Progenitor cell of endocrine pancreas (in vitro differentiated cells): ENCODE results near the gene PEX12. TPM values are rescaled to one million over a fixed set of nuclear protein-coding genes. Genes with fewer than 3 reads are reported as not detected.
"Not testable (repeated sequence)": the region's sequence is repeated elsewhere in the genome, so short reads cannot be mapped to it uniquely, and the experiment has no call there.

Source experiments
- DNase-seq: peaks from one replicate; pipeline ENCODE4 v3.0.0; 2021; ENCODE audit warnings: low spot score; ENCODE audit not compliant: unreplicated experiment
- H3K27ac Mint-ChIP-seq: 2 replicates; pipeline ENCODE4 v1.8.0; 2021; ENCODE audit warnings: mild to moderate bottlenecking, moderate library complexity, mixed read lengths
- H3K27me3 Mint-ChIP-seq: 2 replicates; pipeline ENCODE4 v1.8.0; 2021; ENCODE audit warnings: mixed read lengths
- H3K36me3 Mint-ChIP-seq: 2 replicates; pipeline ENCODE4 v1.8.0; 2022; ENCODE audit warnings: mixed read lengths; ENCODE audit not compliant: insufficient read depth
- H3K4me1 Mint-ChIP-seq: 2 replicates; pipeline ENCODE4 v1.8.0; 2021; ENCODE audit warnings: low read depth, mixed read lengths
- H3K4me3 Mint-ChIP-seq: 2 replicates; pipeline ENCODE4 v1.8.0; 2021; ENCODE audit warnings: low read depth, mild to moderate bottlenecking, moderate library complexity, mixed read lengths
- H3K9me3 Mint-ChIP-seq: 2 replicates; pipeline ENCODE4 v1.8.0; 2021; ENCODE audit warnings: low read depth, mixed read lengths
- total RNA-seq: library from RNA; stranded (reverse); gene quantifications from 2 replicates; pipeline ENCODE4 v1.2.1, GENCODE V29; 2021
- TF ChIP-seq, protein P1 (sequence below): fragments of 200-600 bp; sonication (generic); IDR thresholded peaks from one replicate; pipeline ENCODE4 v1.5.0; 2021; ENCODE audit warnings: antibody characterized with exemption, mild to moderate bottlenecking; ENCODE audit not compliant: unreplicated experiment

Gene PEX12
- total RNA-seq, 1 donor from 2014 or later: 4.2 TPM

DNA sequence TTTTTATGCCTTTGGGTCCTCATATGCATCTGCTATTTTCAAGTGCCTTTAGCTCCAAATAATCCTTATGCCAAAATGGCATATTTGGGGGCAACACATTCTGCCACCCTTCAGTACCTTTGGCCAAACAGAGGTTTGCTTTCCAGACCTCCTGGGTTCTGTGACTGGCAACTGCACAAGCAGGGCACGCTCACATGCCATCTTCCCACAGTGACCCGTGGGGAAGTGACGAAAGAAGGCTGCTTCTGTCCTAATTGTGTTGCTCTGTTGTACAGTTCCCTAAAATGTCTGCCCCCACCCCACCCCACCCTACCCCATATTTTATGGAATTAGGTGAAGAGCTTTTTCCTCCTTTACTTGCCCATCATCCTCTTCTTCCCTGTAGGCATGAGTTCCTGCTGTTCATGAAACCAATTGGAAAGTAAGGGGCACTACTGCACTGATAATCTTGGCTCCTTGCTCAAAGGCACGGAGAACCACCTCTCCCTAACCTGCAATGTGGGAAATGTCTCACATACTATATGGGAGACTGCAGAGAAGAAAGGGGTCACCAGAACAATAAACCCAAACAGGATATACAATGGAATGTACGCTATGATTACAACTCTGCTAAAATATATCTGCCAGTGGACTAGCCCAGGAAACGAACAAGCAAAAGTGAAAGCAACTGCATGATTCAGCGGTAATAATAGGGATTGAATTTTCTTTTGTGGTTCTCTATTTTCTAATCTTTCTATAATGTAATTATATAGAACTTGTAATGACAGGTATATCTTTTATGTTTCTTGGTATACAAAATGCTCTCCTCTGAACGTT, 37.6 kb downstream of the PEX12 start:
- Mint-ChIP-seq H3K27me3 (peaks cover 23% of the 10 kb centered on the region), H3K4me3 (no peak overlapping the region), H3K4me1 (no peaks in the 10 kb centered on the region), H3K27ac (no peak overlapping the region), H3K9me3 (no peaks in the 10 kb centered on the region), H3K36me3 (no peaks in the 10 kb centered on the region)
- no peak for DNase-seq
- TF ChIP-seq, protein P1, sequence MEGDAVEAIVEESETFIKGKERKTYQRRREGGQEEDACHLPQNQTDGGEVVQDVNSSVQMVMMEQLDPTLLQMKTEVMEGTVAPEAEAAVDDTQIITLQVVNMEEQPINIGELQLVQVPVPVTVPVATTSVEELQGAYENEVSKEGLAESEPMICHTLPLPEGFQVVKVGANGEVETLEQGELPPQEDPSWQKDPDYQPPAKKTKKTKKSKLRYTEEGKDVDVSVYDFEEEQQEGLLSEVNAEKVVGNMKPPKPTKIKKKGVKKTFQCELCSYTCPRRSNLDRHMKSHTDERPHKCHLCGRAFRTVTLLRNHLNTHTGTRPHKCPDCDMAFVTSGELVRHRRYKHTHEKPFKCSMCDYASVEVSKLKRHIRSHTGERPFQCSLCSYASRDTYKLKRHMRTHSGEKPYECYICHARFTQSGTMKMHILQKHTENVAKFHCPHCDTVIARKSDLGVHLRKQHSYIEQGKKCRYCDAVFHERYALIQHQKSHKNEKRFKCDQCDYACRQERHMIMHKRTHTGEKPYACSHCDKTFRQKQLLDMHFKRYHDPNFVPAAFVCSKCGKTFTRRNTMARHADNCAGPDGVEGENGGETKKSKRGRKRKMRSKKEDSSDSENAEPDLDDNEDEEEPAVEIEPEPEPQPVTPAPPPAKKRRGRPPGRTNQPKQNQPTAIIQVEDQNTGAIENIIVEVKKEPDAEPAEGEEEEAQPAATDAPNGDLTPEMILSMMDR: no peak

DNA sequence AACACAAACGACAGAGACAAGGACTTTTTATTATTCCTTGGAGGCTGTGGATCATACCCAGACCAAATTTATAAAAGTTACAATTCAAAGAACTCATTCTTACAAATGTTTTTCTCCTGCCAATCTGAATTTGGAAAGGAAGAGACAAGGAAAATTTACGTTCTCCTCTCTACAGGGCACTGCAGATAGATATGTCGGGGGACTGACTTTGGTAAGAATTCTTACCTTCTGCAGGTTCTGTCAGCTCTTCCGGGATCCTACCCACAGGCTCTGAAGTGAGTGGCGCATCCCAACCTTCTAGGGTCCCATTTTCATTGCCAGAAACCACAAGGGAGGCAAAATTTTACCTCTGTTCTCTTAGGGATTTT, 38.7 kb downstream of the PEX12 start:
- Mint-ChIP-seq H3K4me1 (no peaks in the 10 kb centered on the region), H3K27ac (no peak overlapping the region)

DNA sequence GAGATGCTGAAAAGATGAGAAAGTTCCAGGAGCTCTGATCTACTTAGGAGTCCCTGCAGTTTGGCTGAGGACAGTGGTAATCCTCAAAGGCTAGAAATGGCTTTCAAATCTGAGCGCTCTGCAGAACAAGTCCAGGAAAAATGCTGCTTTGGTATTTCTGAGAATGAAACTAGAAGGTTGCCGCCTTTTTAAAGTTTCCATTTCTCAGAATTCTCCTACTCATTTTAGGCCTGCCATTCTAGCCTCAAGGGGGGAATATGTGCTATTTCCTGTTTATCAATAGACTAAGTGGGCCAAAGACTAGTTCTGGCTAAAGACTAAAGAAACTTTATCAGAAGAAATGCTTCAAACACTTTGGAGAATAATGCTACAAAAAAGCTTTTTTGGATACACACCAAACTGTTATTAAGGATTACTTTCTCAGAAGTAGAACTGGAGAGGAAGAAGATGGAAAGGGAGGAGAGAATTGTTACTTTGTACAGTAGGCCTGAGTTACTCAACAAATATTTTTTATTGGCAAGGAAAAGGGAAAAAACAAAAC, 40.7 kb downstream of the PEX12 start, which contains the start of gene SLFN12L:
TSS of gene SLFN12L (minus strand) at position 78 of the 541 bp plus-strand sequence. CDS start 15,314 bp downstream, outside the sequence.
- Mint-ChIP-seq H3K9me3 (no peaks in the 10 kb centered on the region), H3K36me3 (no peaks in the 10 kb centered on the region), H3K27ac (no peak within 1 kb of the TSS), H3K4me1 (no peaks in the 10 kb centered on the region), H3K27me3 (peaks cover 18% of the 10 kb centered on the region), H3K4me3 (no peak within 1 kb of the TSS)
- TF ChIP-seq, protein P1: no peak
- DNase-seq: no peak

More for the DNA sequence above, 38.7 kb downstream of the PEX12 start:
- TF ChIP-seq, protein P1: no peak
- Mint-ChIP-seq H3K27me3 (peaks cover 18% of the 10 kb centered on the region), H3K36me3 (no peaks in the 10 kb centered on the region), H3K9me3 (no peaks in the 10 kb centered on the region), H3K4me3 (no peak overlapping the region)
- DNase-seq: no peak

DNA sequence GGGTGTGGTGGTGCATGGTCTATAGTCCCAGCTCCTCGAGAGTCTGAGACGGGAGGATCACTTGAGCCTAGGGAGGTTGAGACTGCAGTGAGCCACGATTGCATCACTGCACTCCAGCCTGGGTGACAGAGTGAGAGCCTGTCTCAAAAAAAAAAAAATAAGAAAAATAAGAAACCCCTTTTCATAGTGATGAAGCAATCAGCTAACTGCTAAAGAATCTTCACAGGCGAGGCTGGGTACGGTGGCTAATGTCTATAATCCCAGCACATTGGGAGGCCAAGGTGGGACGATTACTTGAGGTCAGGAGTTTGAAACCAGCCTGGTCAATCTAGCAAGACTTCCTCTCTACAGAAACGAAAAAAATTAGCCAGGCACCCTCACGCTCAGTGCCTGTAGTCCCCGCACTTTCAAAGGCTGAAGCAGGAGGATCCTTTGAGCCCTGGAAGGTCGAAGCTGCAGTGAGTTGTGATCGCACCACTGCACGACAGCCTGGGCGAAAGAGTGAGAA, 41.7 kb downstream of the PEX12 start:
- peaks cover 18% of the 10 kb centered on the region for H3K27me3 Mint-ChIP-seq
- no peaks in the 10 kb centered on the region for H3K36me3 Mint-ChIP-seq
- H3K4me1 Mint-ChIP-seq: no peaks in the 10 kb centered on the region
- TF ChIP-seq, protein P1: no peak
- H3K27ac Mint-ChIP-seq: no peak overlapping the region
- no peaks in the 10 kb centered on the region for H3K9me3 Mint-ChIP-seq
- no peak for DNase-seq
- no peak overlapping the region for H3K4me3 Mint-ChIP-seq

DNA sequence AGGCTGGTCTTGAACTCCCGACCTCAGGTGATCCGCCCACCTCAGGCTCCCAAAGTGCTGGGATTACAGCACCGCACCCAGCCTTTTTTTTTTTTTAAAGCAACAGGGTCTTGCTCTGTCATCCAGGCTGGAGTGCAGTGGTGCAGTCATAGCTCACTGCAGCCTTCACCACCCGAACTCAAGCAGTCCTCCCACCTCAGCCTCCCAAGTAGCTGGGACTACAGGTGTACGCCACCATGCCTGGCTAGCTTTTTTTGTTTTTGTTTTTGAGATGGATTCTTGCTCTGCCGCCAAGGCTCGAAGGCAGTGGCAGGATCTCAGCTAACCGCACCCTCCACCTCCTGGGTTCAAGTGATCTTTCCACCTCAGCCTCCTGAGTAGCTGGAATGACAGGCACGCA, 43.0 kb downstream of the PEX12 start:
- H3K27ac Mint-ChIP-seq, H3K4me3 Mint-ChIP-seq, H3K9me3 Mint-ChIP-seq, DNase-seq, H3K36me3 Mint-ChIP-seq, H3K4me1 Mint-ChIP-seq: not testable (repeated sequence)
- H3K27me3 Mint-ChIP-seq: peaks cover 12% of the 10 kb centered on the region
